ENCODE measurements around the gene ATP1B3. TPM values are rescaled to one million over a fixed set of nuclear protein-coding genes. Genes with fewer than 3 reads are reported as not detected.

The ATP1B3 gene
- total and polyA plus RNA-seq, 10 of the 15 experiments (the other 5 are each of a cell fraction or from before 2014, with no cell fraction given): 41.4 to 200 (median 94.0) TPM

DNA sequence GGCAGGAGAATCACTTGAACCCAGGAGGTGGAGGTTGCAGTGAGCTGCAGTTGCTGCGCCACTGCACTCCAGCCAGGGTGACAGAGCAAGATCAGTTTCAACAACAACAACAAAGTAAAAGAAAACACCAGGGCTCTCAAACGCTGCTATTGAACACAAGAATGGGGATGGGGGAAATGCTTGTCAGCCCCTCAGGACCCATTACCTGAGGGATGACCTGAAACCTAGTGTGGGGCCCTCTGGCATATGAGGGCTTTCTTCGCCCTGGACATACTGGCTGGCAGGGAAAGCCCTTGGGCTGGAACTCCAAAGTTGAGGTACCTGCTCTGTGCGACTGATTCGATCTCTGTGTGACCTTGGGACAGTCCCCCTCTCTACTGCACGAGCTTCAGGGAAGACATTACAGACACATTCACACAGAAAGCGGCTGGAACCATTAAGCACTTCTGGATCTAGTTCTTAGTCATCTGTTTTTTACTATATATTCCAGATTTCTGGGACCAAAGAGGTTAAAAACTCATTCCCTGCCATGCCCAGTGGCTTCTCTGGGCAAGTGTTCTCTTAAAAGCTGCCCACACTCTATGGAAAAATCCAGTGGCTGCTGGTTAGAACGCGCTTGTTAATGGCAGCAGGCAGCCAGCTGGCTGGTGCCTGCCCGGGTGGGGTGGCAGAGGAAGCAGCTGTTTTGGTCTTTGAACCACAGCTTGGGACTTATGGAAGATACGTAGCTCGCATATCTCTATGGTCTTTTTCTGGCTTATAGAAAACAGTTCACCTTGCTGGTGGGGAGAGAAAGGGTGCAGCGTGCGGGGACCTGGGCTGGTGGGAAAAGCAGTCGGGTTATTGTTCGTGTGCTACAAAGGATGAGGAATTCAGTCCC is 57.2 kb downstream of the ATP1B3 start:
- no peak for TF ChIP-seq RFX5 (IDR thresholded peaks at IDR 0.05; ENCODE audit: low read depth, low read length)
- TF ChIP-seq, protein P1, sequence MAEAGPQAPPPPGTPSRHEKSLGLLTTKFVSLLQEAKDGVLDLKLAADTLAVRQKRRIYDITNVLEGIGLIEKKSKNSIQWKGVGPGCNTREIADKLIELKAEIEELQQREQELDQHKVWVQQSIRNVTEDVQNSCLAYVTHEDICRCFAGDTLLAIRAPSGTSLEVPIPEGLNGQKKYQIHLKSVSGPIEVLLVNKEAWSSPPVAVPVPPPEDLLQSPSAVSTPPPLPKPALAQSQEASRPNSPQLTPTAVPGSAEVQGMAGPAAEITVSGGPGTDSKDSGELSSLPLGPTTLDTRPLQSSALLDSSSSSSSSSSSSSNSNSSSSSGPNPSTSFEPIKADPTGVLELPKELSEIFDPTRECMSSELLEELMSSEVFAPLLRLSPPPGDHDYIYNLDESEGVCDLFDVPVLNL (IDR thresholded peaks at IDR 0.05; ENCODE audit: low read depth, low read length): no peak
- no peak for TF ChIP-seq ZNF274 (IDR thresholded peaks at IDR 0.05; ENCODE audit: insufficient read depth, insufficient read length)
- TF ChIP-seq ZZZ3 (IDR thresholded peaks at IDR 0.05; ENCODE audit: control insufficient read depth, insufficient read length, low read depth): no peak
- TF ChIP-seq IKZF2 (IDR thresholded peaks at IDR 0.05): no peak
- Histone ChIP-seq H2AFZ (ENCODE audit: control insufficient read depth, low read depth, low read length) (no peak overlapping the region), H3K27me3 (replicated peaks in 1 of 2; ENCODE audit: control insufficient read depth in 2 of 2, insufficient read depth in 2 of 2, low read length in 1 of 2) (no peaks in the 10 kb centered on the region), H3K4me1 (ENCODE audit: control insufficient read depth, insufficient read depth, low read length) (no peaks in the 10 kb centered on the region), H3K79me2 (ENCODE audit: control insufficient read depth, insufficient read depth, low read length) (no peaks in the 10 kb centered on the region), H3K9me3 (replicated peaks; ENCODE audit: control insufficient read depth, insufficient read depth, low read length) (no peaks in the 10 kb centered on the region), H3K4me2 (ENCODE audit: control insufficient read depth, insufficient read depth) (no peak overlapping the region), H3K4me3 (no peak overlapping the region), H3K36me3 (ENCODE audit: control insufficient read depth in 2 of 2, insufficient read depth in 2 of 2, low read length in 1 of 2) (no peaks in the 10 kb centered on the region), H4K20me1 (ENCODE audit: control insufficient read depth, insufficient read depth) (no peaks in the 10 kb centered on the region), H3K27ac (ENCODE audit: control insufficient read depth, insufficient read depth) (no peak overlapping the region), H3K9ac (ENCODE audit: control insufficient read depth, insufficient read depth, low read length) (no peak overlapping the region)
- BruUV-seq (replicated peaks): no TSS peak
- in situ Hi-C loops (cut with MboI): no loop called here
- no peak for ATAC-seq
- ChIA-PET POLR2A (no interaction called here), SMC1A (ENCODE audit: uncharacterized antibody, unreplicated experiment) (no interaction called here), CTCF (no interaction called here), RAD21 (ENCODE audit: unreplicated experiment) (no interaction called here)
- intact Hi-C loops (cut with micrococcal nuclease; ENCODE audit: unreplicated experiment): no loop called here
- DNase-seq (ENCODE audit: low read depth, low spot score): no peak
- 67% methylated on average over 16 of the region's 16 CpGs for WGBS (ENCODE audit: insufficient coverage, insufficient replicate concordance, low lambda C conversion rate, missing lambda C conversion rate)
- FAIRE-seq: no peak

DNA sequence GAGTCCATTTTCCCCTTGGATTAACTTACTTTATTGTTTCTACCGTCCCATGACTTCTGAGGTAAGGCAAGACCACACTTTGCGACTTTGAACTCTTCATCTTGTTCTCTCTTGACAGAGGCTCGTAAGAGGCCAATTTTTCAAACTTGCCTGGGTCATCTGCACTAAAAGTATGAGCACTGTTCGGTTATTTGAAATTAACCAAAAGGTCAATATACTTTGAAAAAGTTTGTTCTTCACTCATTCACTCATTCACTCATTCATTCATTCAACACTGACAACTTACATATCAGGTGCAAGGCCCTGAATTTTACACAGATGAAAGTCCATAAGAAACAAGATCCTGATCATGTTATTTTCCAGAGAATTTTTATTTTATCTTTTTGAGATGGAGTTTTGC is 57.9 kb downstream of the ATP1B3 start:
- Histone ChIP-seq H3K9me3 (replicated peaks; ENCODE audit: control insufficient read depth, insufficient read depth, low read length) (no peaks in the 10 kb centered on the region), H2AFZ (ENCODE audit: control insufficient read depth, low read depth, low read length) (no peak overlapping the region), H3K4me3 (no peak overlapping the region), H3K36me3 (ENCODE audit: control insufficient read depth in 2 of 2, insufficient read depth in 2 of 2, low read length in 1 of 2) (no peaks in the 10 kb centered on the region), H3K79me2 (ENCODE audit: control insufficient read depth, insufficient read depth, low read length) (no peaks in the 10 kb centered on the region), H3K27ac (ENCODE audit: control insufficient read depth, insufficient read depth) (no peak overlapping the region), H3K27me3 (replicated peaks in 1 of 2; ENCODE audit: control insufficient read depth in 2 of 2, insufficient read depth in 2 of 2, low read length in 1 of 2) (no peaks in the 10 kb centered on the region), H3K4me1 (ENCODE audit: control insufficient read depth, insufficient read depth, low read length) (no peaks in the 10 kb centered on the region), H4K20me1 (ENCODE audit: control insufficient read depth, insufficient read depth) (no peaks in the 10 kb centered on the region), H3K4me2 (ENCODE audit: control insufficient read depth, insufficient read depth) (no peak overlapping the region), H3K9ac (ENCODE audit: control insufficient read depth, insufficient read depth, low read length) (no peak overlapping the region)
- no TSS peak for BruUV-seq (replicated peaks)
- RAD21 ChIA-PET (ENCODE audit: unreplicated experiment): no interaction called here
- intact Hi-C loops (cut with micrococcal nuclease; ENCODE audit: unreplicated experiment): no loop called here
- WGBS (ENCODE audit: insufficient coverage, insufficient replicate concordance, low lambda C conversion rate, missing lambda C conversion rate): 80% methylated on average over 4 of the region's 4 CpGs
- POLR2A ChIA-PET: no interaction called here
- no peak for TF ChIP-seq SUPT20H (IDR thresholded peaks at IDR 0.05; ENCODE audit: borderline replicate concordance, control insufficient read depth, low read depth, low read length)
- no peak for TF ChIP-seq ATF7 (IDR thresholded peaks at IDR 0.05; ENCODE audit: low read depth)
- no peak for TF ChIP-seq HDAC2 (IDR thresholded peaks at IDR 0.05)
- TF ChIP-seq ZNF24 (IDR thresholded peaks at IDR 0.05): 0 out of 2 replicates have a peak, but pooled peaks have one; percentile 54
- in situ Hi-C loops (cut with MboI): no loop called here
- no peak for DNase-seq (ENCODE audit: low read depth, low spot score)
- ATAC-seq: no peak
- SMC1A ChIA-PET (ENCODE audit: uncharacterized antibody, unreplicated experiment): no interaction called here
- CTCF ChIA-PET: no interaction called here
- no peak for FAIRE-seq

Data from GM12878 (cell line).